Calu3 (cell line): ENCODE results near the gene RAB20. TPM values are rescaled to one million over a fixed set of nuclear protein-coding genes. Genes with fewer than 3 reads are reported as not detected.
"Not testable (repeated sequence)": the region's sequence is repeated elsewhere in the genome, so short reads cannot be mapped to it uniquely, and the experiment has no call there.

Experiments used
- BruUV-seq: library from RNA; stranded (reverse); fragments of 400-500 nt; replicated peaks from 2 replicates; lab custom pipeline; 2021; lab: Mats Ljungman, UMichigan
- CTCF ChIA-PET: fragments of 300-600 bp; sonication (Branson Sonifier 250); formaldehyde crosslinking; loops from one replicate; lab custom pipeline; 2022; ENCODE audit warnings: antibody characterized with exemption; lab: Charles Lee
- DNase-seq: peaks from one replicate; pipeline ENCODE4 v3.0.0; 2022
- H3K27ac Mint-ChIP-seq: one replicate; pipeline ENCODE4 v1.8.0; 2022; ENCODE audit warnings: mixed read lengths; ENCODE audit not compliant: unreplicated experiment
- H3K27me3 Mint-ChIP-seq: one replicate; pipeline ENCODE4 v1.8.0; 2022; ENCODE audit warnings: mixed read lengths; ENCODE audit not compliant: unreplicated experiment
- H3K36me3 Mint-ChIP-seq: one replicate; pipeline ENCODE4 v1.8.0; 2022; ENCODE audit warnings: mild to moderate bottlenecking, moderate library complexity, mixed read lengths; ENCODE audit not compliant: insufficient read depth, unreplicated experiment
- H3K4me1 Mint-ChIP-seq: one replicate; pipeline ENCODE4 v1.8.0; 2022; ENCODE audit warnings: mild to moderate bottlenecking, low read depth, mixed read lengths; ENCODE audit not compliant: unreplicated experiment
- H3K4me3 Mint-ChIP-seq: one replicate; pipeline ENCODE4 v1.8.0; 2022; ENCODE audit warnings: mild to moderate bottlenecking, low read depth, moderate library complexity, mixed read lengths; ENCODE audit not compliant: unreplicated experiment
- H3K9me3 Mint-ChIP-seq: one replicate; pipeline ENCODE4 v1.8.0; 2022; ENCODE audit warnings: low read depth, mixed read lengths; ENCODE audit not compliant: unreplicated experiment
- intact Hi-C: fragments of 100-400 bp; cut with micrococcal nuclease; formaldehyde crosslinking; loops from one replicate; pipeline ENCODE4 v1.10.0; 2022; ENCODE audit not compliant: unreplicated experiment
- total RNA-seq: library from RNA; stranded (reverse); gene quantifications from 2 replicates; pipeline ENCODE4 v1.2.3, GENCODE V29; 2022
- TF ChIP-seq, protein P1 (sequence below): fragments of 200-600 bp; IDR thresholded peaks from one replicate; pipeline ENCODE4 v1.8.0; 2022; ENCODE audit warnings: antibody characterized with exemption; ENCODE audit not compliant: unreplicated experiment

The RAB20 gene
- total RNA-seq, 1 experiment from 2014 or later: 9.7 TPM

DNA sequence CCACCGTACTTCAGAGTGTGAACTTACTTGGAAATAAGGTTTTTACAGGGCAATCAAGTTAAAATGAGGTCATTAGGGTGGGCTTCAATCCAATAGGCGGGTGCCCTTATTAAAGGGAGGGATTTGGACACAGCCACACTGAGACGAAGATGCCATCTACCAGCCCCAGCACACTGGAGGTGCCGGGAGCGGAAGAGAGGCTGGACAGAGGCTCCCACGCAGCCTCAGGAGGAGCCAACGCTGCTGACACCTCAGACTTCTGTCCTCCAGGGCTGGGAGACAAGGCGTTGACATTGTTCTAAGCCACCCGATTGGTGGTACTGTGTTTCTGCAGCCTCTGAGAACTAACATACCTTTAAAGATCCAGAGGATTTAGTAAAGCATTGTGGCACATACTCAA lies 12.6 kb upstream of the RAB20 start:
- DNase-seq: no peak
- Mint-ChIP-seq H3K36me3 (no peaks in the 10 kb centered on the region), H3K9me3 (no peaks in the 10 kb centered on the region), H3K27me3 (no peaks in the 10 kb centered on the region), H3K4me1 (no peaks in the 10 kb centered on the region), H3K4me3 (no peak overlapping the region), H3K27ac (no peak overlapping the region)
- TF ChIP-seq, protein P1, sequence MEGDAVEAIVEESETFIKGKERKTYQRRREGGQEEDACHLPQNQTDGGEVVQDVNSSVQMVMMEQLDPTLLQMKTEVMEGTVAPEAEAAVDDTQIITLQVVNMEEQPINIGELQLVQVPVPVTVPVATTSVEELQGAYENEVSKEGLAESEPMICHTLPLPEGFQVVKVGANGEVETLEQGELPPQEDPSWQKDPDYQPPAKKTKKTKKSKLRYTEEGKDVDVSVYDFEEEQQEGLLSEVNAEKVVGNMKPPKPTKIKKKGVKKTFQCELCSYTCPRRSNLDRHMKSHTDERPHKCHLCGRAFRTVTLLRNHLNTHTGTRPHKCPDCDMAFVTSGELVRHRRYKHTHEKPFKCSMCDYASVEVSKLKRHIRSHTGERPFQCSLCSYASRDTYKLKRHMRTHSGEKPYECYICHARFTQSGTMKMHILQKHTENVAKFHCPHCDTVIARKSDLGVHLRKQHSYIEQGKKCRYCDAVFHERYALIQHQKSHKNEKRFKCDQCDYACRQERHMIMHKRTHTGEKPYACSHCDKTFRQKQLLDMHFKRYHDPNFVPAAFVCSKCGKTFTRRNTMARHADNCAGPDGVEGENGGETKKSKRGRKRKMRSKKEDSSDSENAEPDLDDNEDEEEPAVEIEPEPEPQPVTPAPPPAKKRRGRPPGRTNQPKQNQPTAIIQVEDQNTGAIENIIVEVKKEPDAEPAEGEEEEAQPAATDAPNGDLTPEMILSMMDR: no peak
- intact Hi-C loops: no loop called here
- BruUV-seq: no TSS peak
- CTCF ChIA-PET: interaction anchor here (0.6 kb wide), 1 partner anchor 663 kb away, joined by 3 read pairs; no protein-coding TSS in a partner anchor

DNA sequence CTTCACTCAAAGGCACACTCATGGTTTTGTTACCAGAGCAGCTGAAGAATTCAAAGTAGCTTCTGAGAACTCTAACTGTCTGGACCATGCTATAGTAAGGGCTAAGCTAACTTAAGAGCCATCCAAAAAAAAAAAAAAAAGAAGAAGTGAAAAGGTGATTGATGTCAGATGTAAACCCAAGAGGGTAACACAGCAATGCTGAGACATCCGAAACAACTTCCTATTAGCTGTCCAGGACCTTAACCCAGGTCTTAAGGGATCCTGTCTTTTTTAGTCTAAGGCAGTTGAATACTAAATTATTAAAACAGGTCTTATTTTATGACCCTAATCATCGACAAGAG lies 11.2 kb upstream of the RAB20 start:
- Mint-ChIP-seq H3K4me1 (no peaks in the 10 kb centered on the region), H3K36me3 (no peaks in the 10 kb centered on the region), H3K27me3 (no peaks in the 10 kb centered on the region), H3K4me3 (no peak overlapping the region), H3K9me3 (no peaks in the 10 kb centered on the region), H3K27ac (no peak overlapping the region)
- CTCF ChIA-PET: interaction anchor here (0.6 kb wide), 1 partner anchor 822 kb away, joined by 3 read pairs; no protein-coding TSS in a partner anchor
- TF ChIP-seq, protein P1: no peak
- intact Hi-C loops: no loop called here
- no peak for DNase-seq
- BruUV-seq: no TSS peak

DNA sequence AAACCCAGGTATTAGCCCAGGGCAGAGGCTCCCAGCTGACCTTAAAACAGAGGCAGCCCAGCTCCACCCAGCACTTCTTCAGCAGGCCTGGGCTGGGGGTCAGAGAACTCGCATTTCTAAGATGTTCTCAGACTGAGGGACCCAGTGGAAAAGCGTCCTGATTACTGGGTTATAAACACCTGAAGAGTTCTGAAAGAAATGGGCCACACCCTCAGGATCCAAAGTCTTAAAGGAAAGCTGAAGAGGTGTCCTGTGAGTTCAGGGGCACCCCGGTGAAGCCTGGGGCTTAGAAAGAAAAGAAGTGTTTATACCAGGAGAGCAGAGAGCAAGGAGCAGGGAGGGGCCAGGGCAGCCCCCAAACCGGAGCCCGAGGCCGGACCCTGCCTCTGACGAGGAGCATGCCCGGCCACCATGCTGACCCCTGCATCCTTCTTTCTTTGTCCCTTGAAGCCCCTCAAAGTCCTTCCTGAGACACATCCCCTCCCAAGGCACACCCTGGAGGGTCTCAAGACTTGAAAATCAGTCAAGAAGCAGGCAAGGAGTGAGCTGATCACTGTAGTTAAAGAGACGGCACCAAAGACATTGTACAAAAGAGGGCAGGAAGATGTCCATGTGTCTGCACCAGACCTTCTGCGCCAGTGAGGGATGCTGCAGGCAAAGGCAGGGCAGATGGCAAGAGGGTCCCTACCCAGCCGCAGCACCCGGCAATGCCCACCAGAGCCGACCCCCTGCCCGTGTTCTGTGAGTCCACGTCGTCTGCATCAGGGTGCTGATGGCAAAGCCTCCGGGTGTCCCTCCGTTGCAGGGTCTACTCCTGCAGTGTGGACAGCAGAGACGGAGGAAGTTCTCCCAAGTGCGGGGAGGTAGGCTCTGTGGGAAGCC lies 10.6 kb upstream of the RAB20 start:
- no peaks in the 10 kb centered on the region for H3K36me3 Mint-ChIP-seq
- no peaks in the 10 kb centered on the region for H3K9me3 Mint-ChIP-seq
- TF ChIP-seq, protein P1: no peak
- CTCF ChIA-PET: interaction anchor here (0.6 kb wide), 1 partner anchor 821 kb away, joined by 3 read pairs; no protein-coding TSS in a partner anchor
- no peaks in the 10 kb centered on the region for H3K27me3 Mint-ChIP-seq
- no peak overlapping the region for H3K4me3 Mint-ChIP-seq
- no peak overlapping the region for H3K27ac Mint-ChIP-seq
- H3K4me1 Mint-ChIP-seq: no peaks in the 10 kb centered on the region
- BruUV-seq: no TSS peak
- DNase-seq: no peak
- intact Hi-C loops: no loop called here

DNA sequence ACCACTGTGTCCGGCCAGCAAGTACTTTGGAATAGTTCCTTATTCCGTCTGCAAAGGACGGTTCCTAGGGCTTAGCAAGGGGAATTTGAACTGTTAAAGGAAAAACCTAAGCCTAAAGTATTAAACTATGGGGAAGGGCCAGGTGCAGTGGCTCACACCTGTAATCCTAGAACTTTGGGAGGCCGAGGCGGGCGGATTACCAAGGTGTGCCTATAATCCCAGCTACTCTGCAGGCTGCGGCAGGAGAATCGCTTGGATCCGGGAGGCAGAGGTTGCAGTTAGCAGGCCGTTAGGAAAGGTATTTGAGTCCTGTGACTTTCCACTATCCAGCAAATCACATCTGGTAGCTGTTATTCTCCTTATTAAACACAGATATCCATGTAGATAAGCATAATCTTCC lies 9.4 kb upstream of the RAB20 start:
- no peak for DNase-seq
- Mint-ChIP-seq H3K4me3 (no peak overlapping the region), H3K4me1 (no peaks in the 10 kb centered on the region), H3K36me3 (no peaks in the 10 kb centered on the region), H3K9me3 (no peaks in the 10 kb centered on the region), H3K27me3 (no peaks in the 10 kb centered on the region), H3K27ac (no peak overlapping the region)
- CTCF ChIA-PET: no interaction called here
- intact Hi-C loops: no loop called here
- BruUV-seq: no TSS peak
- TF ChIP-seq, protein P1: no peak

DNA sequence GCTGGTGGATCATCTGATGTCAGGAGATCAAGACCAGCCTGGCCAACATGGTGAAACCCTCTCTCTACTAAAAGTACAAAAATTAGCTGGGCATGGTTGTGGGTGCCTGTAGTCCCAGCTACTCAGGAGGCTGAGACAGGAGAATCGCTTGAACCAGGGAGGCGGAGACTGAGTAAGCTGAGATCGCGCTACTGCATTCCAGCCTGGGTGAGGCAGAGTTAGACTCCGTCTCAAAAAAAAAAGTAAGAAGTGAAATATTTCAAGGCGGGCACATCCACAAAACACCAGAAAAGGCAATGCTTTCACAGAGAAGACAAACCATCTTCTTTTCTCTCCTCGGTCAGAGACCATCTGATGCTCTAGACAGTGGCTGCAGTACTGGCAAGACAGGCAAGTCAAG lies 8.4 kb upstream of the RAB20 start:
- H3K27me3 Mint-ChIP-seq, CTCF ChIA-PET, H3K9me3 Mint-ChIP-seq, intact Hi-C loops, DNase-seq, H3K36me3 Mint-ChIP-seq, H3K4me3 Mint-ChIP-seq, H3K4me1 Mint-ChIP-seq, H3K27ac Mint-ChIP-seq, BruUV-seq: not testable (repeated sequence)
